NT2/D1 (cell line): Measurements from ENCODE around the gene C6orf15.

Source experiments
- SUZ12 ChIP-seq: IDR thresholded peaks from 2 replicates; pipeline ENCODE4 v1.6.1; 2011; ENCODE audit not compliant: insufficient read length, insufficient read depth; ENCODE audit errors: extremely low read depth
- YY1 ChIP-seq: IDR thresholded peaks from 2 replicates; pipeline ENCODE4 v1.6.1; 2011; ENCODE audit not compliant: insufficient read length, insufficient read depth
- ZNF274 ChIP-seq: IDR thresholded peaks from 2 replicates; pipeline ENCODE4 v1.6.1; 2011; ENCODE audit warnings: mild to moderate bottlenecking, low read depth, low read length

- TF ChIP-seq SUZ12, result no peak
- TF ChIP-seq YY1, result no peak
- no peak for TF ChIP-seq ZNF274
Observed at GRCh38 chr6:31144296-31144969, 32.1 kb upstream of the C6orf15 start.
